ENCODE measurements around the gene EFNA3. TPM values are rescaled to one million over a fixed set of nuclear protein-coding genes. Genes with fewer than 3 reads are reported as not detected.

The EFNA3 gene
- polyA plus RNA-seq, 1 experiment, result 0.56 TPM

DNA sequence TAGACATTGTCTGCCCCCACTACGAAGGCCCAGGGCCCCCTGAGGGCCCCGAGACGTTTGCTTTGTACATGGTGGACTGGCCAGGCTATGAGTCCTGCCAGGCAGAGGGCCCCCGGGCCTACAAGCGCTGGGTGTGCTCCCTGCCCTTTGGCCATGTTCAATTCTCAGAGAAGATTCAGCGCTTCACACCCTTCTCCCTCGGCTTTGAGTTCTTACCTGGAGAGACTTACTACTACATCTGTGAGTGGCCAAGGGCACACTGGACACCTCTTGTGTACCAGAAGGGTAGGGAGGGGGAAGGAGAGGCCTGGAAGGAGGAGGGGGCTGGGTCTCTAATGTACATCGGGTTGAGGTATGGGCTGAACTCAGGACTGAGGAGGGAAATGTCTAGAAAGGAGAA is 11.9 kb upstream of the EFNA3 start:
- no peak for DNase-seq (ENCODE audit: low read depth, low spot score)
- no peaks in the 10 kb centered on the region for H3K27me3 ChIP-seq (ENCODE audit: control insufficient read depth, insufficient read depth, low read length)
- H3K4me3 ChIP-seq (ENCODE audit: low read depth, low read length), result no peak overlapping the region
- no peaks in the 10 kb centered on the region for H3K9me3 ChIP-seq (ENCODE audit: control insufficient read depth, insufficient read depth, low read length)
- no peak overlapping the region for H3K27ac ChIP-seq (ENCODE audit: low read depth, low read length)
- ChIA-PET CTCF (interaction anchor here (1.8 to 2.8 kb wide), 2 partner anchors 18 kb away, joined by 9 to 22 read pairs; no protein-coding TSS in a partner anchor), POLR2A (no interaction called here)
- TF ChIP-seq, protein P1, sequence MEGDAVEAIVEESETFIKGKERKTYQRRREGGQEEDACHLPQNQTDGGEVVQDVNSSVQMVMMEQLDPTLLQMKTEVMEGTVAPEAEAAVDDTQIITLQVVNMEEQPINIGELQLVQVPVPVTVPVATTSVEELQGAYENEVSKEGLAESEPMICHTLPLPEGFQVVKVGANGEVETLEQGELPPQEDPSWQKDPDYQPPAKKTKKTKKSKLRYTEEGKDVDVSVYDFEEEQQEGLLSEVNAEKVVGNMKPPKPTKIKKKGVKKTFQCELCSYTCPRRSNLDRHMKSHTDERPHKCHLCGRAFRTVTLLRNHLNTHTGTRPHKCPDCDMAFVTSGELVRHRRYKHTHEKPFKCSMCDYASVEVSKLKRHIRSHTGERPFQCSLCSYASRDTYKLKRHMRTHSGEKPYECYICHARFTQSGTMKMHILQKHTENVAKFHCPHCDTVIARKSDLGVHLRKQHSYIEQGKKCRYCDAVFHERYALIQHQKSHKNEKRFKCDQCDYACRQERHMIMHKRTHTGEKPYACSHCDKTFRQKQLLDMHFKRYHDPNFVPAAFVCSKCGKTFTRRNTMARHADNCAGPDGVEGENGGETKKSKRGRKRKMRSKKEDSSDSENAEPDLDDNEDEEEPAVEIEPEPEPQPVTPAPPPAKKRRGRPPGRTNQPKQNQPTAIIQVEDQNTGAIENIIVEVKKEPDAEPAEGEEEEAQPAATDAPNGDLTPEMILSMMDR (IDR thresholded peaks at IDR 0.05; ENCODE audit: low read depth, low read length), result no peak

DNA sequence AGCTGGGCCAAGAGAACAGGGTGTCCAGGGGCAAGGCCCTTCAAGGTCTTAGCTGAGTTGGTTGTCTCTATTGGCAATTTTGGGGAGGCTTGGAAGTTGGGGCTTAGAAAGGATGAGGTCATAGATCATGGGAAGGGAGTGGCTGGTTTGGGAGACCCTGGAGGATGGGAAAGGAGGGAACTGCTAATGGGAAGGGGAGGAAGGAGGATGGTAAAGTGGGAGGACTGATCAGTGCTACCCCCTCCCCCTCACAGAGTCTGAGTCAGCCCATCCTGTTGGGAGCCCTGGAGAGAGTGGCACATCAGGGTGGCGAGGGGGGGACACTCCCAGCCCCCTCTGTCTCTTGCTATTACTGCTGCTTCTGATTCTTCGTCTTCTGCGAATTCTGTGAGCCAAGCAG is 10.0 kb upstream of the EFNA3 start:
- Histone ChIP-seq H3K27ac (ENCODE audit: low read depth, low read length) (no peak overlapping the region), H3K9me3 (ENCODE audit: control insufficient read depth, insufficient read depth, low read length) (no peaks in the 10 kb centered on the region), H3K4me3 (ENCODE audit: low read depth, low read length) (no peak overlapping the region), H3K27me3 (ENCODE audit: control insufficient read depth, insufficient read depth, low read length) (peaks cover 3% of the 10 kb centered on the region)
- ChIA-PET POLR2A (no interaction called here), CTCF (interaction anchor here (0.9 to 3.2 kb wide), 4 partner anchors 17 to 73 kb away, joined by 3 to 9 read pairs (median 7); no protein-coding TSS in a partner anchor)
- no peak for DNase-seq (ENCODE audit: low read depth, low spot score)
- TF ChIP-seq, protein P1 (IDR thresholded peaks at IDR 0.05; ENCODE audit: low read depth, low read length), result no peak

DNA sequence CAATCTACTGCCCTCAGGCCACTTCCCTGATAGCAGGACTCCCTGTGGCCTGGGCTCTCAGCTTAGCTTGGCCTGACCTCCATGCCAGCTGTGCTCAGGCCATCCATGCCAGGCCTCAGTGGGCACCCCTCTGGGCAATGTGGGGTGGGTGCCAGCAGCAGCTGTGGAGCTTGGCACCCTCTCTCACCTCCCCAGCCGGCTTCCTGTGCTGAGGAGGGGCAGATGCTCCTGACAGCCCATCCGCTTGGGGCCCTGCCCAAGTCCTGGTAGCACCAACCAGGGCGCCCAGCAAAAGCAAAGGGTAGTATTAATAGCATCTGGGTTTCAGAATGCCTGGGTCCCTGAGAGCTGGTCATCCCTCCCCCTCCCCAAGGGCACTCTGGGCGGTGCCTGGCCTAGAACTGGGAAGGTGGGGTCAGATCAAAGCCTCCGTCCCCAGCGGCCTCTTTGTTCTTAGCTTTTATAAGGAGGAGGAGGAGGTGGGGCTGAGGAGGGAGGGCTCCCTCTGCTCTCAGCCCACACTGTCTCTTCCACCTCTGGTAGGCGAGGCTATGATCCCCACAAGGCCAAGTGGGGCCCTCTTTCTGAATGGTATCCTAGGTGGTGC is 9.0 kb upstream of the EFNA3 start:
- Histone ChIP-seq H3K27me3 (ENCODE audit: control insufficient read depth, insufficient read depth, low read length) (peaks cover 7% of the 10 kb centered on the region), H3K9me3 (ENCODE audit: control insufficient read depth, insufficient read depth, low read length) (no peaks in the 10 kb centered on the region), H3K27ac (ENCODE audit: low read depth, low read length) (no peak overlapping the region), H3K4me3 (ENCODE audit: low read depth, low read length) (no peak overlapping the region)
- no peak for DNase-seq (ENCODE audit: low read depth, low spot score)
- TF ChIP-seq, protein P1 (IDR thresholded peaks at IDR 0.05; ENCODE audit: low read depth, low read length), result no peak
- POLR2A ChIA-PET, result no interaction called here
- CTCF ChIA-PET, result interaction anchor here (3.2 kb wide), 1 partner anchor 52 kb away, joined by 9 read pairs; no protein-coding TSS in a partner anchor

DNA sequence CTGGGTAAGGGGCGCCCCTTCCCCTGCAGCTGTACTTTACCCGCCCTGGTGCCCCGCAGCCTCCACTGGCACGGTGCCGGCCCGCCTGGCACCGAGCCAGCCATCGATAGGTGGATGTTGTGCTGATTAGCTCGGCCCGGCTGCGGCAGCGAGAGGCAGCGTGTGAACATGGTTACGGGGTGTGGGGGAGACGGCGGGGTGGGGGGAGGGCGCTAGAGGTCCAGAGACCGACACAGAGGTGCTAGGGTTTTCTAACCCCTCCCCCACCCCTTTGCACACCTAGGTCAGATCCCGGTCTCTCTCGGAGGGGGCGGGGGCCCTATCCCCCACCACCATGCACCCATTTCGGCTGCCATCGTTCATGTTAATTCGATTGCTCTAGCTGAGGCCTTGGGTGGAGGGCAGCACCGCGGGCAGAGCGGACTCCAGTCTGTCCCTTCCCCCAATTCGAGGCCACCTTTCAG is 8.4 kb upstream of the EFNA3 start:
- ChIA-PET CTCF (interaction anchor here (1.0 to 3.2 kb wide), 3 partner anchors 15 to 53 kb away, joined by 4 to 9 read pairs (median 6); no protein-coding TSS in a partner anchor), POLR2A (no interaction called here)
- TF ChIP-seq, protein P1 (IDR thresholded peaks at IDR 0.05; ENCODE audit: low read depth, low read length), result no peak
- DNase-seq (ENCODE audit: low read depth, low spot score), result no peak
- H3K4me3 ChIP-seq (ENCODE audit: low read depth, low read length), result no peak overlapping the region; the same call in 1 of the 2 replicates
- H3K27me3 ChIP-seq (ENCODE audit: control insufficient read depth, insufficient read depth, low read length), result peaks cover 12% of the 10 kb centered on the region
- no peak overlapping the region for H3K27ac ChIP-seq (ENCODE audit: low read depth, low read length)
- no peaks in the 10 kb centered on the region for H3K9me3 ChIP-seq (ENCODE audit: control insufficient read depth, insufficient read depth, low read length)
